ENCODE data around the gene PRPF4.

PRPF4 gene

GRCh38 chr9:113298924-113299770 lies 23.7 kb downstream of the PRPF4 start:
- intact Hi-C loops (cut with DNase I; ENCODE audit: low total_unique reads): no loop called here
- Histone ChIP-seq H3K27ac (no peak overlapping the region), H3K36me3 (no peaks in the 10 kb centered on the region), H3K27me3 (peaks cover 0 to 20% of the 10 kb centered on the region in 2 donors), H3K4me1 (no peaks in the 10 kb centered on the region), H3K9me3 (no peaks in the 10 kb centered on the region), H3K4me3 (no peak overlapping the region)
- TF ChIP-seq CTCF (IDR thresholded peaks at IDR 0.05): no peak
- no peak for DNase-seq

GRCh38 chr9:113299800-113300292 lies 24.4 kb downstream of the PRPF4 start:
- no peak for TF ChIP-seq CTCF (IDR thresholded peaks at IDR 0.05)
- Histone ChIP-seq H3K27me3 (peaks cover 0 to 20% of the 10 kb centered on the region in 2 donors), H3K4me3 (no peak overlapping the region), H3K9me3 (no peaks in the 10 kb centered on the region), H3K36me3 (no peaks in the 10 kb centered on the region), H3K27ac (no peak overlapping the region), H3K4me1 (no peaks in the 10 kb centered on the region)
- intact Hi-C loops (cut with DNase I; ENCODE audit: low total_unique reads): no loop called here
- peak in 1 of 2 donors; percentile 24 for DNase-seq

GRCh38 chr9:113301548-113301947 lies 26.1 kb downstream of the PRPF4 start:
- intact Hi-C loops (cut with DNase I; ENCODE audit: low total_unique reads): no loop called here
- DNase-seq: no peak
- TF ChIP-seq CTCF (IDR thresholded peaks at IDR 0.05): no peak

GRCh38 chr9:113302792-113303418 lies 27.4 kb downstream of the PRPF4 start, which contains the start of gene RNF183:
Gene RNF183 (minus strand): TSS chr9:113303376. CDS start chr9:113298184, 5,192 bp downstream.
- H3K27me3 ChIP-seq: peaks cover 0 to 34% of the 10 kb centered on the region in 2 donors
- TF ChIP-seq CTCF (IDR thresholded peaks at IDR 0.05): no peak
- no peak within 1 kb of the TSS for H3K27ac ChIP-seq
- no peak for DNase-seq
- intact Hi-C loops (cut with DNase I; ENCODE audit: low total_unique reads): no loop called here
- no peaks in the 10 kb centered on the region for H3K9me3 ChIP-seq
- H3K4me1 ChIP-seq: no peaks in the 10 kb centered on the region
- no peaks in the 10 kb centered on the region for H3K36me3 ChIP-seq
- H3K4me3 ChIP-seq: no peak within 1 kb of the TSS

More at GRCh38 chr9:113301548-113301947, 26.1 kb downstream of the PRPF4 start:
- H3K27me3 ChIP-seq: peaks cover 0 to 23% of the 10 kb centered on the region in 2 donors
- H3K27ac ChIP-seq: no peak overlapping the region
- H3K4me3 ChIP-seq: no peak overlapping the region
- no peaks in the 10 kb centered on the region for H3K36me3 ChIP-seq
- H3K4me1 ChIP-seq: no peaks in the 10 kb centered on the region
- H3K9me3 ChIP-seq: no peaks in the 10 kb centered on the region

- Histone ChIP-seq H3K27ac (no peak overlapping the region), H3K36me3 (no peaks in the 10 kb centered on the region), H3K4me3 (no peak overlapping the region), H3K27me3 (peaks cover 0 to 19% of the 10 kb centered on the region in 2 donors), H3K9me3 (no peaks in the 10 kb centered on the region), H3K4me1 (no peaks in the 10 kb centered on the region)
- intact Hi-C loops (cut with DNase I; ENCODE audit: low total_unique reads): no loop called here
- no peak for TF ChIP-seq CTCF (IDR thresholded peaks at IDR 0.05)
- no peak for DNase-seq
Measured at GRCh38 chr9:113306566-113306965, 31.1 kb downstream of the PRPF4 start.
